CD14-positive monocyte (primary cell): Measurements from ENCODE around the gene NNAT. TPM values are rescaled to one million over a fixed set of nuclear protein-coding genes. Genes with fewer than 3 reads are reported as not detected.
A peak's percentile ranks its signal among the peaks of the same experiment; 100 is the strongest.

Experiments used
- DNase-seq, 3 donors: peaks; one replicate each; pipeline ENCODE4 v3.0.0-alpha.2; 2011 to 2022
- H2AFZ ChIP-seq: 2 replicates; pipeline ENCODE4 v1.6.0; 2012; ENCODE audit warnings: mild to moderate bottlenecking, low read depth, low read length, inconsistent platforms; ENCODE audit not compliant: insufficient read depth, poor library complexity, severe bottlenecking
- H3K27ac ChIP-seq, 2 donors: 1 replicate in 1 of 2; 2 replicates in 1 of 2; pipeline ENCODE4 v1.5.1; 2012 to 2013; ENCODE audit warnings: low read length in 2 of 2, control low read depth in 1 of 2, inconsistent platforms in 1 of 2, low read depth in 1 of 2, mild to moderate bottlenecking in 1 of 2
- H3K27me3 ChIP-seq, 2 donors: one replicate each; pipeline versions ENCODE4 v1.6.0 to v1.6.1; 2011 to 2013; ENCODE audit warnings: low read length in 2 of 2; ENCODE audit not compliant: control insufficient read depth in 2 of 2, insufficient read depth in 2 of 2
- H3K36me3 ChIP-seq, 2 donors: replicated peaks in 1 of 2; 1 replicate in 1 of 2; 2 replicates in 1 of 2; pipeline versions ENCODE4 v1.5.1 to v1.6.1; 2012 to 2013; ENCODE audit warnings: low read length in 2 of 2, control low read depth in 1 of 2, inconsistent platforms in 1 of 2, mild to moderate bottlenecking in 1 of 2; ENCODE audit not compliant: insufficient read depth in 2 of 2, control insufficient read depth in 1 of 2
- H3K4me1 ChIP-seq, 2 donors: 1 replicate in 1 of 2; 2 replicates in 1 of 2; pipeline versions ENCODE4 v1.5.1 to v1.6.1; 2012 to 2013; ENCODE audit warnings: low read length in 2 of 2, control low read depth in 1 of 2, inconsistent platforms in 1 of 2, mild to moderate bottlenecking in 1 of 2, moderate library complexity in 1 of 2; ENCODE audit not compliant: insufficient read depth in 2 of 2, control insufficient read depth in 1 of 2
- H3K4me2 ChIP-seq: replicated peaks from 2 replicates; pipeline ENCODE3; 2012; ENCODE audit warnings: low read length, moderate library complexity, mild to moderate bottlenecking; ENCODE audit not compliant: poor library complexity, severe bottlenecking; ENCODE audit errors: extremely low read depth
- H3K4me3 ChIP-seq, 3 experiments: fragments of 200-600 bp in 1 of 3; sonication (generic) in 1 of 3; replicated peaks in 1 of 3; 1 replicate in 2 of 3; 2 replicates in 1 of 3; pipeline ENCODE4 v1.5.1; 2011 to 2013; ENCODE audit warnings: low read length in 3 of 3, mild to moderate bottlenecking in 3 of 3, control low read depth in 2 of 3, low read depth in 2 of 3, inconsistent platforms in 1 of 3, moderate library complexity in 1 of 3
- H3K79me2 ChIP-seq: 2 replicates; pipeline ENCODE4 v1.6.0; 2012; ENCODE audit warnings: mild to moderate bottlenecking, control low read depth, inconsistent platforms, low read length, moderate library complexity; ENCODE audit not compliant: insufficient read depth
- H3K9ac ChIP-seq: 2 replicates; pipeline ENCODE4 v1.6.0; 2017; ENCODE audit warnings: low read length, mild to moderate bottlenecking; ENCODE audit not compliant: insufficient read depth, poor library complexity, severe bottlenecking
- H3K9me3 ChIP-seq, 2 donors: replicated peaks in 1 of 2; 1 replicate in 1 of 2; 2 replicates in 1 of 2; pipeline versions ENCODE4 v1.5.1 to v1.6.1; 2012 to 2013; ENCODE audit warnings: low read length in 2 of 2, control low read depth in 1 of 2; ENCODE audit not compliant: control insufficient read depth in 1 of 2, insufficient read depth in 1 of 2
- H4K20me1 ChIP-seq: 2 replicates; pipeline ENCODE4 v1.6.0; 2012; ENCODE audit warnings: mild to moderate bottlenecking, low read length, control low read depth, moderate library complexity; ENCODE audit not compliant: insufficient read depth
- H3K27ac Mint-ChIP-seq, 7 donors: one replicate each; pipeline ENCODE4 v1.8.0; 2020; ENCODE audit warnings: mild to moderate bottlenecking in 7 of 7, mixed read lengths in 7 of 7, moderate library complexity in 6 of 7, inconsistent platforms in 2 of 7
- H3K27me3 Mint-ChIP-seq, 3 donors: one replicate each; pipeline ENCODE4 v1.8.0; 2021 to 2022; ENCODE audit warnings: low read depth in 3 of 3, mild to moderate bottlenecking in 3 of 3, mixed read lengths in 3 of 3, moderate library complexity in 3 of 3, inconsistent platforms in 1 of 3
- H3K36me3 Mint-ChIP-seq, 2 donors: one replicate each; pipeline ENCODE4 v1.8.0; 2020; ENCODE audit warnings: mixed read lengths in 2 of 2, inconsistent platforms in 1 of 2, mild to moderate bottlenecking in 1 of 2
- H3K4me1 Mint-ChIP-seq: one replicate; pipeline ENCODE4 v1.8.0; 2020; ENCODE audit warnings: mild to moderate bottlenecking, mixed read lengths
- H3K4me3 Mint-ChIP-seq, 2 donors: one replicate each; pipeline ENCODE4 v1.8.0; 2020; ENCODE audit warnings: mild to moderate bottlenecking in 2 of 2, mixed read lengths in 2 of 2, moderate library complexity in 1 of 2
- H3K9me3 Mint-ChIP-seq, 7 donors: one replicate each; pipeline ENCODE4 v1.8.0; 2020 to 2022; ENCODE audit warnings: mixed read lengths in 7 of 7, mild to moderate bottlenecking in 6 of 7, moderate library complexity in 6 of 7, inconsistent platforms in 2 of 7
- WGBS: methylation state at CpG from one replicate; pipeline ENCODE4 v1.1.5; 2013; ENCODE audit warnings: missing lambda C conversion rate; ENCODE audit not compliant: insufficient coverage; 5-methylcytosine and 5-hydroxymethylcytosine counted together
- intact Hi-C, 2 donors: fragments of 100-400 bp; cut with micrococcal nuclease; formaldehyde crosslinking; loops; one replicate each; pipeline versions ENCODE4 v1.15.0 to v1.15.1; 2023
- polyA plus RNA-seq, 3 donors: library from polyadenylated mRNA; depleted of rRNA in 1 of 3; unstranded in 2 of 3; stranded (reverse) in 1 of 3; fragments of 300-500 nt in 2 of 3; fragments of >200 nt in 1 of 3; fragmentation: Illumina TruSeq in 2 of 3; gene quantifications; 1 replicate in 2 of 3; 2 replicates in 1 of 3; pipeline ENCODE4 v1.2.3, GENCODE V29; 2012 to 2021
- TF ChIP-seq, protein P1 (sequence below): fragments of 200-600 bp; IDR thresholded peaks from one replicate; pipeline ENCODE4 v1.8.0; 2022; ENCODE audit warnings: antibody characterized with exemption, mild to moderate bottlenecking

NNAT gene
- polyA plus RNA-seq, 3 donors = not detected

DNA sequence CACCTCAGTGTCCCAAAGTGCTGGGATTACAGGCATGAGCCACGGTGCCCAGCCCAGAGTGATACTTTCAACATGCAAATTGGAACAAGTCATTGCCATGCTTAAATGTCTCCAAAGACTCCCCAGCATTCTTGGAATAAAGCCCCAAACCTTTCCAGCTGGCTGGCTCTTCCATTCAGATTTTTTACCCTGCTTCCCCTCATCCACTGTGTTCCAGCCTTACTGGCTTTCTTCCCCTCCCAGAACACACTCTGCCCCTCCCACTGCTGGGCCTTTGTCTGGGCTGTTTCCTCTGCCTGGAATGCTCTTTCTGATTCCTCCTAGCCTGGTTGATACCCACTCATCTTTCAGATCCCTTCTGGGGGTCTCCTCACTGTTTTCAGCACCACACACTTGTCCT is 40.1 kb upstream of the NNAT start:
- Mint-ChIP-seq H3K36me3 (no peaks in the 10 kb centered on the region), H3K4me1 (peaks cover 5% of the 10 kb centered on the region), H3K27ac (no peak overlapping the region), H3K4me3 (no peak overlapping the region), H3K9me3 (peaks cover 0 to 9% (median 4%) of the 10 kb centered on the region in 7 donors), H3K27me3 (peaks cover 13 to 22% (median 14%) of the 10 kb centered on the region in 3 donors)
- no peaks in the 10 kb centered on the region for H4K20me1 ChIP-seq
- intact Hi-C loops = no loop called here
- H3K36me3 ChIP-seq = no peaks in the 10 kb centered on the region
- H3K4me2 ChIP-seq = no peak overlapping the region
- no peak overlapping the region for H3K4me3 ChIP-seq
- no peaks in the 10 kb centered on the region for H3K4me1 ChIP-seq
- H2AFZ ChIP-seq = no peak overlapping the region
- no peak for DNase-seq
- H3K27me3 ChIP-seq = peaks cover 0 to 2% of the 10 kb centered on the region in 2 donors
- 100% methylated on average over 1 of the region's 1 CpG for WGBS
- H3K9ac ChIP-seq = no peak overlapping the region
- H3K9me3 ChIP-seq = no peaks in the 10 kb centered on the region
- no peaks in the 10 kb centered on the region for H3K79me2 ChIP-seq
- no peak overlapping the region for H3K27ac ChIP-seq
- TF ChIP-seq, protein P1, sequence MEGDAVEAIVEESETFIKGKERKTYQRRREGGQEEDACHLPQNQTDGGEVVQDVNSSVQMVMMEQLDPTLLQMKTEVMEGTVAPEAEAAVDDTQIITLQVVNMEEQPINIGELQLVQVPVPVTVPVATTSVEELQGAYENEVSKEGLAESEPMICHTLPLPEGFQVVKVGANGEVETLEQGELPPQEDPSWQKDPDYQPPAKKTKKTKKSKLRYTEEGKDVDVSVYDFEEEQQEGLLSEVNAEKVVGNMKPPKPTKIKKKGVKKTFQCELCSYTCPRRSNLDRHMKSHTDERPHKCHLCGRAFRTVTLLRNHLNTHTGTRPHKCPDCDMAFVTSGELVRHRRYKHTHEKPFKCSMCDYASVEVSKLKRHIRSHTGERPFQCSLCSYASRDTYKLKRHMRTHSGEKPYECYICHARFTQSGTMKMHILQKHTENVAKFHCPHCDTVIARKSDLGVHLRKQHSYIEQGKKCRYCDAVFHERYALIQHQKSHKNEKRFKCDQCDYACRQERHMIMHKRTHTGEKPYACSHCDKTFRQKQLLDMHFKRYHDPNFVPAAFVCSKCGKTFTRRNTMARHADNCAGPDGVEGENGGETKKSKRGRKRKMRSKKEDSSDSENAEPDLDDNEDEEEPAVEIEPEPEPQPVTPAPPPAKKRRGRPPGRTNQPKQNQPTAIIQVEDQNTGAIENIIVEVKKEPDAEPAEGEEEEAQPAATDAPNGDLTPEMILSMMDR = no peak

DNA sequence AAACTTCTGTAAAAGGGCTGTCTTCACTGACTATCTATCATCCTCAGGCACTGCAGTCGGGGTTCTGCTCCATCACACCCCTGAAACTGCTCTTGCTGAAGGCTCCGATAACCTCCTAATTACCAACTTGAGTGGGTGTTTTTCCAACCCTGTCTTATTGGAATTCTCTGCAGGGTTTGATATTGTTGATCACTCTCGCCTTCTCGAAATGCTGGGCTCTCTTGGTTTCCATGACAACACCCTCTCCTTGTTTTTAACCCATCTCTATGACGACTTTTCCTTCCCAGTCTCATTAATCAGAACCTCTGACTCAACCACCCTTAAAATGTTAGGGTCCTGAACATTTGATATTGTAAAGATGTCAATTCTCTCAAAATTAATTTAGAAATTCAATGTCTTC is 39.4 kb upstream of the NNAT start:
- Histone ChIP-seq H3K9me3 (no peaks in the 10 kb centered on the region), H3K9ac (no peak overlapping the region), H2AFZ (no peak overlapping the region), H3K27me3 (no peaks in the 10 kb centered on the region), H4K20me1 (no peaks in the 10 kb centered on the region), H3K4me1 (no peaks in the 10 kb centered on the region), H3K27ac (no peak overlapping the region), H3K36me3 (no peaks in the 10 kb centered on the region), H3K79me2 (no peaks in the 10 kb centered on the region), H3K4me3 (no peak overlapping the region), H3K4me2 (no peak overlapping the region)
- Mint-ChIP-seq H3K4me3 (peak overlapping the region in 1 of 2 donors; percentile 27), H3K27ac (no peak overlapping the region), H3K27me3 (peaks cover 9 to 19% (median 14%) of the 10 kb centered on the region in 3 donors), H3K4me1 (peaks cover 5% of the 10 kb centered on the region), H3K36me3 (no peaks in the 10 kb centered on the region), H3K9me3 (peaks cover 0 to 9% (median 3%) of the 10 kb centered on the region in 7 donors)
- WGBS = 94% methylated on average over 3 of the region's 5 CpGs
- no peak for DNase-seq
- TF ChIP-seq, protein P1 = no peak
- intact Hi-C loops = no loop called here
